HG02798 (cell line): ENCODE results near the gene DNAJC27.
"Not testable (repeated sequence)": the region's sequence is repeated elsewhere in the genome, so short reads cannot be mapped to it uniquely, and the experiment has no call there.

Experiments used
- ATAC-seq: cut with Tn5 transposase; IDR thresholded peaks from one replicate; pipeline ENCODE4 v1.9.1; 2021; ENCODE audit warnings: mild to moderate bottlenecking; ENCODE audit not compliant: unreplicated experiment, poor library complexity

The DNAJC27 gene

DNA sequence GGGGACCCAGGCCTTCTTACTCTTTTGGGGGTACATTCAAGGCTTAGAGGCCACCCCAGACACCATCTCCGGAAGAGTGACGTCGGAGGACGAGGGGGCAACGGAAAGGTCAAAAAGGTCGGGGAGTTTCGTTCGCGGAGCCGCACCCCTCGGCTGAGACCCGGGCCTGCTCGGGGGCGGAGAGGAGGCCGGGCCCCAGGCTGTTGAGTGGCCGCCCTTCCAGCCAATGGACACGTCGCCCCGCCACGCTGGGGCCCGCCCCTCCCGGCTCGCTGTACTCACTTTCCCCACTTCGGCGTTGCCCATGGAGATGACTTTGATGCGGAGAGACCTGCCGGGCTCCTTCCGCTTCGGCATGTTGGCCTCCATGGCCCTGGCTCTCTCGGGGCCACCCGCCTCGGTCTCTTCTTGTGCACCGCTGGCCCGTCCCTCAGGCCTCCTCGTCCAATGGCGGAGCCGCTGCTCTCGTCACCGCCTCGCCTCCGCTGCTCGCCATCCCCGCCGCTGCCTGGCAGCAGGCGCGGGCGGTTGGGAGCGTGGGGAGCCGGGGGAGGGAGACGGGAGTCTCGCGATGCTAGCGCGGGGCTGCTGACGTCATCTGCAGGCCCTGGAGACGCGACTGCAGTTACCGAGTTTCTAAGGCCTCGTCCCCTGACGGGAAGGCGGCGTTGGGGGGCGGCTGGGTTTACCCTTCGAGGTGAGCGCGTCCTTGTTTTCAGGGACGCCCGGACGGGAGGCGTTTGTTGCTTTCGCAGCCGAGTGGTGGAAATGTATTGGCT is at the start of gene DNAJC27:
TSS of gene DNAJC27 (minus strand) at position 420 of the 779 bp plus-strand sequence. CDS start at position 369, 51 bp downstream.
- ATAC-seq: peak; percentile 96

DNA sequence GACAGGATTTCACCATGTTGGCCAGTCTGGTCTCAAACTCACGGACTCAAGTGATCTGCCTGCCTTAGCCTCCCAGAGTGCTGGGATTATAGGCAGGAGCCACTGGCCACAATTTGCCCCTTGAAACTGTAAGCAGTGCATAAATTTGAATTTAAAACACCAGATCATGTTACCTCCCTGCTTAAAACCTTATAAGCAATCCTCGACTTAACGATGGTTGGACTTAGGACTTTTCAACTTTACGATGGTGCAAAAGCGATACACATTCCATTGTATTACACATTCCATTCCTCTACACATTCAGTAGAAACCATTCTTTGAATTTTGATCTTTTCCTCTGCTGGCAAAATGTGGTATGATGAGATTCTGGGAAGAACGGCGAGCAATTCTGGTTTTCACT is 46.9 kb upstream of the DNAJC27 start:
- no peak for ATAC-seq

DNA sequence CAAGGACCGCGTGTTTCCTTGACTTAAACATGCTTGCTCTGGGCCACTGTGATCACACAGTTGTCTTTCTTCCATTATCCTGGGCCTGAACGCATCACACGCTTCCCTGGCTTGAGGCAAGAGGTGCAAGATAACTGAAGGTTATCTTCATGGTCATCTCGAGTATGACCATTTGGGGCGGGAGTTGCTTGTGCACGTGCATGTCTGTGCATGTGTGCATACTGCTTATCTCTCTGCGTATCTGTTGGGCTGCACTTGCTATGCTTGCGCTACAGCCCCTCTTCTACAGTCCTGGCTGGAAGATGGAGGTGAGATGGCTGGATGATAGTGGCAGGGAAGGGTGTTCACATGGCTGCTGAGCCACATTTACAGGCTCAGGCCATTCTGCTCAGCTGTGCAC is 42.9 kb upstream of the DNAJC27 start:
- ATAC-seq: no peak

DNA sequence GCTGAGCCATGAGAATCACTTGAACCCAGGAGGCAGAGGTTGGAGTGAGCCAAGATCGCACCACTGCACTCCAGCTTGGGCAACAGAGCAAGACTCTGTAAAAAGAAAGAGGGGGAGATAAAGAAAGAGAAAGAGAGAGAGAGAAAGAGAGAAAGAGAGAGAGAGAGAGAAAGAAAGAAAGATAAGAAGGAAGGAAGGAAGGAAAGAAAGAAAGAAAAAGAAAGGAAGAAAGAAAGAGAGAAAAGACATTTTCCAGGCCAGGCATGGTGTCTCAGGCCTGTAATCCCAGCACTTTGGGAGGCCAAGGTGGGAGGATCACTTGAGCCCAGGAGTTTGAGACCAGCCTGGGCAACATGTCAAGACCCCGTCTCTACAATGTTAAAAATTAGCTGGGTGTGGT is 39.6 kb upstream of the DNAJC27 start:
- not testable (repeated sequence) for ATAC-seq

DNA sequence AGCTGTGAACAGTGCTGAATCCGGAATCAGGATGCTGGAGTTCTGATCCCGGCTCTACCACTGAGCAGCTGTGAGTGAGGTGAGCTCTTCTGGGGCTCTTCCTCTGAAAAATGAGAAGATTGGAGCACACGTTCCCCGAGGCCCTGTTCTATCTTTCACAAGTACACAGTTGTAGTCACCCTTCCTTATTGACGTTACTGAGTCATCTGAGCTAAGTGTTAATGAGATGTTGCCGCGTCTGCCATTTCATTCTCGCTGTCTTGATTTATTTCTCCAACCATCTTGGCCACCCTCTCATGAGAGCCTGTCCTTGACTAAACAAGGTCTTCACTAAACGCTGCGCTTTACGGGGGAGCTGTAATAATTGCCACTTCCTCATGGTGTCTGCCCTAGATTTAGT is 38.2 kb upstream of the DNAJC27 start:
- no peak for ATAC-seq

DNA sequence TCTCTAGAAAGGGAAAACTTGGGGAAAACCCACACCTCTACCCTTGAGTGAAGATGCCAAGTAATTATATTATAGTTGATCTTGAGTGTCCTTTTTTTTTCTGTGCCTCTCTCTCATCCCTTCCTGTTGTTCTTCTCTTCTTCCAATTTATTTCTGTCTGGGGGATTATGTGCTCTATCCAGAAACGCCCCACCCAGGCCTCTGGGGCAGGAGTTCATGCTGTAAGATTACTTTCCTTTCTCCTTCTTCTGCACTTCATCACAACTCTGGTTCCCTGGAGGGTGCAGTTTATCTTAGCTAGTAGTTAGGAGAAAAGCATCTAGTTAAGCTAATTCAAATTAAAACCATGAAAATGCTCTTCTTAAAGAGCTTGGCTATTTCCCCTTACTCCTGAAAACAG is 30.3 kb upstream of the DNAJC27 start:
- ATAC-seq: no peak

DNA sequence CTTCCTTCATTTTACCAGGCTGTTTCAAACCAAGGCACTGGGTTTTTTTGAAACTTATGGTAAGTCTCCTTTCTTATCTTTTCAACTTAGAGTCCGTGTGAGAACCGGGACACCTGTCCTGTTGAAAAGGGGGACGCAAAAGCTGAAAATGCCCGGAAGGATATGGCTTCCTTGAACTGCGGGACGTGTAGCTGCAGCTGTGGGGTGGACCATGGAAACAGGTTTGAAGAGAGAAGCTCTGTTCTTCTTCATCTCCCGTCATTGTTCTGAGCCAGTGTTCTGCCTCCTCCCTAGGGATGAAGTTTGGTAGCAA is 29.5 kb upstream of the DNAJC27 start:
- ATAC-seq: no peak

DNA sequence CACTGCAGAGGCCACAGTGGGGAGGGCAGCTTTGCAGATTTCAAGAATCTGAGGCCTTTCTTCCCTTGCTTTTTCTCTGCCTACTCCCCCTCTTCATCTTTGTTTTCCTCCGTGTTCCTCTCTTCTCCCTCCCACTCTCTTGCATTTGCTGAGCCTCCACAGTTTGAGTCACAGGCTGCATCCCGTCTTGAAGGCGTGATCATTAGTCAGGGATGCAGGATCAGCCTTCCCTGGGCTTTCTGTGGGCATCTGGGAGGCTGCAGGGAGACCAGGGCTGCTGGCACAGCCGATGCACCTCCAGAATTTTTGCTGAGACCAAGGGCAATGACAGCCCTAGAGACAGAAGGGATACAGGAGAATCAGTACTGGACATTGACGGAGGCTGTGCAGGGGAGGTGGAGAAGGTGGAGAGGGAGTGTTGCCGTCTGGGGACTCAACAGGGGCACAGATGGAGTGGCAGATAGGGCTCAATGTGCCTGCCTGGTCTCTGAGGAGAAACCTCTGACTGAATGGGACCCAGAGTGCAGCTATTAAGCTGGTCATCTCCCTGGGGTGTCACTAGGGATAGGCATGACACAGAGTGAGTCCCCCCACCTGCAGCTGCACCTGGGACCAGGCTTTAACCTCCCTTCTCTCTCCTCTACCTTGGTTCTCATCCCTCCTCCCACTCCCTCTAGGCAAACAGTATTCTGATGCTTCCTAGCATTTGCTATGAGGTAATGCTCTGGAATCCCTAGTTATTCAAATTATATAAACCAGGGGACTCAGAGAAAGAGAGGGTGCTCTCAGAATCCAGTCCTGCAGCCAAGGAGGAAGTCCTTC is 29.0 kb upstream of the DNAJC27 start:
- no peak for ATAC-seq

DNA sequence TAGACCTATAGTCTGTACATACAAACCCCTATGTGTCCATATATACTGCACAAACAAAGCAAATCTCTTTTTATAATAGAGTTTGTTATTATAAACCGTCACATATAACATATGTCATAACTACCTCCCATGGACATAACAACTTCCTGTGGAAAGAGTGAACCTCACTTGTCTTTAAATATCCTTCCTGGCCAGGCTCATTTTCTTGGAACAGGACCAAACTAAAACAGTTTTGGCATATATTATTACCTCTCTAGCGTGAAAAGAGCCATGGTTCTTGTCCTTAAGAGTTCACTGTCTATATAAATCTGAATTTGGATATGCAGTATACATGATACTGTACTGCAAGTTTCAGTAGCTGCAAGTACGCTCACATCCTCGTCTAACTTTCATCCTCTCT is 28.3 kb upstream of the DNAJC27 start:
- no peak for ATAC-seq

DNA sequence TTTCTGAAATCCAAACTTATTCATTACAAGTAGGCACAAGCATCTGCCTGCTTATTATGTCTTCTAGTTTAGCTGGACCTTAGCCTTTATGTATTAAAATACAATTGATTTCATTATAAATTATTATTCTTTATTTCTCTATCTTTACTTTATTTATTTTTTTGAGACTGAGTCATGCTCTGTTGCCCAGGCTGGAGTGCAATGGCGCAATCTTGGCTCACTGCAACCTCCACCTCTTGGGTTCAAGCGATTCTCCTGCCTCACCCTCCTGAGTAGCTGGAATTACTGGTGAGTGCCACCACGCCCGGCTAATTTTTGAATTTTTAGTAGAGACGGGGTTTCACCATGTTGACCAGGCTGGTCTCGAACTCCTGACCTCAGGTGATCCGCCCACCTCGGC is 27.3 kb upstream of the DNAJC27 start:
- not testable (repeated sequence) for ATAC-seq

DNA sequence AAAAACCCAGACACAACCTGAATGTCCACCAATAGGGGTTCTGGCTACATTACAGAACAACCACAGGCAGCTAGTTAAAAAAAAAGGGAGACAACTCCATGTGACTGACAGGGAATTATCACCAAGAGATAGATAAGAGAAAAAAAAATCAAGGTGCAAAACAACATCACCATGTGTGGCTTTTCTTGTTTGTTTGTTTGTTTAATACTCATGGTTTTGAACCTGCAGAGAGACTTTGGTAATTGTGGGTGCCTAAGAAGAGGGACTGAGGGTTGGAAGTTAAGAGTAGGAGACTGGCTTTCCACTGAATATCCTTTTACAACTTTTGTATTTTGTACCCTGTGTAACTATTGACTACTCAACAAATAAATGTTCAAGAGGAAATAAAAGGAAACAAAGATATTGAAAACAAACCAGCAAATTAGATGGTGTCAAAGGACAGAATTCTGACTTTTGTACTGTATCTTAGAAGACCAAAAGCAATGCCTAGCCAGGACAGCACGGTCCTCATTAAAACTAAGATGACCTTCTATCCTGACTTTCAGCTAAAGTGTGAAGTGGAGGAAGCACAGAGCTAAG is 22.5 kb upstream of the DNAJC27 start:
- no peak for ATAC-seq

DNA sequence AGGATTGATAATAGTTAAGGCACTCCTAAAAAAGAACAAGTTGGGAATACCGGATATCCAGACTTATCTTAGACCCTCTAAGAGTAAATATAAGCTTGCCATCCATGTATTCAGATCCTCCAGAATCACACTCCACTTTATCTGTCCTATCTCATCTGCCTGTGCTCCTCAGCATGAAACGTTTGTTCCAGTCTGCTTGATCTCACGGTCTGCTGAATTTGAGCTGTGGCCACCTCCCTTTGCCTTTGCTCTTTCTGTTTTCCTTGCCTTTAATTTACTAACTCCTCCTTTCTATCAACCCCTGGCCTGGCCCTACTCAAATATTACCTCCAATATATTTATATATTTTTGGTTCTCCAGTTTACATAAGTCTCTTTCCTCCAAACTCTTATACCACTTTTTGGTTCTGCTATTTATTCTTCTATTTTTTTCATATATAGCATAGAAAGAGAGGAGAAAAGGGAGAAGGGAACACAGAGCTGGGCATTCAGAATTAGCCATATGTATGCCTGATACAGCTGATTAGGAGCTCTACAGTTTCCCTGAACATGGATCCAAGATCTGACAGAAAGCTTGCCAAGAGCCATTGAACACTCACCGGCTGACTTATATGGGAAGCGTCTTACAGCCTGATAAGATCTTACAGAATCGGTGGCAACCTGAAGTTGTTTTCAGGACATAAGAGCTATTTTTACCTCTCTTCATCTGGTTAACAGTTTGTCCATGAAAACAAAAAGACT is 21.8 kb upstream of the DNAJC27 start:
- no peak for ATAC-seq

DNA sequence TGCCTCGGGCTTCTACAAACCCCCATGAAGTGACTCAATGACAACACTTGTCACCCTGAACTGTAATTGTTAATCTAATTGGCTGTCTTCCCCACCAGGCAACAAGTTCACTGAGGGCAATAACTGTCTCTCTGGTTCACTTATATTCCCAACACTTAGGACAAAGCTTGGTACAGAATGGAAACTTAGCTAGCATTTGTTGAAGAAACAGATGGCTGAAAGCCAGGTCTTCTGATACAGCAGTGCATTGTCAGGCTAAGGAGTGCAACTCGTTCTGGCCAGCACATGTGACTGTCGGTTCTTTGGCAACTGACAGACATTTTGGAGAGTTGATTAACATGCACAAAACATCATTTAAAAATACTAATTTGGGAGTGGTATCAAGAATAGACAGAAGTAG is 14.6 kb upstream of the DNAJC27 start:
- ATAC-seq: no peak

DNA sequence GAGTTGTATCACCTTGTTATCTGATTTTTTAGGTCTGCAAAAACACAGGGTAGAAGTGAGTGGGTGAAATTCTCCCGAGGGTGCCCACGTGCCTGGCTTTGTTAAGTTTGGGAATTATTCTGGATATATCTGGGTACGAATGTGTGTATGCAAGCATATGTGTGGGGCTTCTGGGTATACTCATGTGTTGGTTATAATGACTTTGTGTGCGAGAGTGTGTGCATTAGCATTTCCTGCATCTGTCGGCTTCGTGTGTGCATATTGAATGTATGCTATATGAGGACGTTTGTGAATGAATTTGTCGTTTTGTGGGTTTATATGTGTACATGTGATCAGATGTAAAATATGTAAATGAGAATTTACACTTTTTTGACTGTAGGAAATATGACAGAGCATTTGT is 13.8 kb upstream of the DNAJC27 start:
- ATAC-seq: no peak

DNA sequence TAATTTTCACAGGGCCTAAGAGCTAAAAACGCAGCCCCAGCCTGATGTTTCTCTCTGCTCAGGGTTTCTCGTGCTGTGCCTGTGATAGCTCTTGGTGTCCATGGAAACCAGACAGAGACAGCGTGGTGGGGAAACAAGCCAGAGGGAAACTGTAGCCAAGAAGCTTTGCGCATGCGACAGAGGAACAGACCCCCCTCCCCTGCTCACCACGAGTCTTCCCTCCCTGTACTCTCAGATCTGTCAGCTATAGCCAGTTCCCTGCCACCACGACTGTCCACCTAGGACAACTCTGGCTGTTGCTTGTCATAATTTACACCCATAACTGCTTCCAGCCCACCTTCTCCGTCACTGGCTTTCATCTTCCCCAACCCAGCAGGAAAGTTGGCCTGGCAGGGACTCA is 13.2 kb upstream of the DNAJC27 start:
- ATAC-seq: no peak

DNA sequence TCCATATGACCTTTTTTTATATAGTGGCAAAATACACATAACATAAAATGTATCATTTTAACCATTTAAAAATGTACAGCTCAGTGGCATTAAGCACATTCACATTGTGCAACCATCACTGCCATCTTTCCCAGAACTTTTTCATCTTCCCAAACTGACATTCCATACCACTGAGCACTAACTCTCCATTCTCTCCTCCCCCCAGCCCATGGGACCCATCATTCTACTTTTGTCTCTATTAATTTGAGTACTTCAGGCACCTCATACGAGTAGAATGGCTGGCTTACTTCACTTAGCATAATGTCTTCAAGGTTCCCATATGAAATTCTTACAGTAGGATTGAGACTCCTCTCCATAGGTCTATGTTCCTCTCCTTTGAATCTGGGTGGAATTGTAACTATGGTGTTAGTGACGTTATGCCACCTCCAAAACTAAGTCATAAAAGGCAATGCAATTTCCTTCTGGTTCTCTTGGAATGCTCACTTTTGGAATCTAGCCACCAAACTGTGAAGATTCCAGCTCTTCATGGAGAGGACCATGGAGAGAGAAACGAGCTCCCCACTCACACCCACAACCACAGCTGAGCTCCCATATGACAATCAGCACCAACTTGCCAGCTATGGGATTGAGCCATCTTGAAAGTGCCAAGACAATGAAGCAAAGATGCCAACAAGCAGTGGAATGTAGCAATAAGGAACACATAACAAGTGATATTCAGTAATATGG is 9.8 kb upstream of the DNAJC27 start:
- ATAC-seq: no peak

DNA sequence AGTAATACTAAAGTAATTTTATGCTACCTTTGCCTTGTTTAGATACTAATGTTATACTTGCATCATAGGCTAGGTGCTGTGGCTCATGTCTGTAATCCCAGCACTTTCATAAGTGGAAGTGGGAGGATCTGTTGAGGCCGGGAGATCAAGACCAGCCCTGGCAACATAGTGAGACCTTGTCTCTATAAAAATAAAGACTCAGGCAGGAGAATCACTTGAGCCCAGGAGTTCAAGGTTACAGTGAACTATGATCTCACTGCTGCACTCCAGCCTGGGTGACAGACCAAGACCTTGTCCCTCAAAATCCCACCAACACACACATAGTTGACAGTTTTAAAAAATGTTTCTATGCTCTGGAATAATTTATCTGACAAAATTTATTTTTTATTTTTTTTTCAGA is 6.9 kb upstream of the DNAJC27 start:
- ATAC-seq: no peak

DNA sequence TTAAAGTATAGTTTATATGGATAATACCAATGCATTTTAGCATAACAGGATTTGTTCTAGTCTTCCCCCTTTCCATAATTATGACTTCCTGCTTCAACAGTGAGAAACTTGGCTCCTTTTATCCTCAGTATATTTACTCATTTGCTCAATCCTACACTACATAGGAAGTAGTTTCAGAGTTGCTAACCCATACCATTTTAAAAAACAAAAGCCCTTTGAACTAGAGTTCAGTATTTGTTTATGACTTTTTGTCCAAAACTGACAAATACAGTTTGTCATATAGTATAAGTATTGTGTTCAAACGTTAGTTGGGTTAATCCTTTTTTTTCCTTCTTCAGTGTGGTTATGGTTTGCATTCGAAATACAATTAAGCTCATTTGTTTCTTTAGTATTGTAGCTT is 5.9 kb upstream of the DNAJC27 start:
- no peak for ATAC-seq

DNA sequence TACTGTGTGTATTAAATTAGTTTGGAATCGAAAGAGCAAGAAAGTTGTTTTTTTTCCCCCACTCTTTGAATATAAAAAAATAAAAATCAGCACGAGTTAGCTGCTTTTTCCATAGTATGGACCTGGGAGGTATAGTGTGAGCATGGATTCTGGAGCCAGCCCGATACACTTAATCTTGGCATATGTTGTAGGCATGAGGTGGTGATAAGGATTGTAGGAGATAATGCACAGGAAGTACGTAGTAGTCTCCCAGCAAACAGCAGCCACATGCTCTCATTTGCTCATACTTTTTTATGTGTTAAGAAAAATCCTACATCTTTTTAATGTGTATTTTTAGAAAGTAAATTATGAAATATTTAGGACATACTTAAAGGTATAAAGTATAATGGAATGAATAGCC is 2.1 kb upstream of the DNAJC27 start:
- ATAC-seq: no peak

DNA sequence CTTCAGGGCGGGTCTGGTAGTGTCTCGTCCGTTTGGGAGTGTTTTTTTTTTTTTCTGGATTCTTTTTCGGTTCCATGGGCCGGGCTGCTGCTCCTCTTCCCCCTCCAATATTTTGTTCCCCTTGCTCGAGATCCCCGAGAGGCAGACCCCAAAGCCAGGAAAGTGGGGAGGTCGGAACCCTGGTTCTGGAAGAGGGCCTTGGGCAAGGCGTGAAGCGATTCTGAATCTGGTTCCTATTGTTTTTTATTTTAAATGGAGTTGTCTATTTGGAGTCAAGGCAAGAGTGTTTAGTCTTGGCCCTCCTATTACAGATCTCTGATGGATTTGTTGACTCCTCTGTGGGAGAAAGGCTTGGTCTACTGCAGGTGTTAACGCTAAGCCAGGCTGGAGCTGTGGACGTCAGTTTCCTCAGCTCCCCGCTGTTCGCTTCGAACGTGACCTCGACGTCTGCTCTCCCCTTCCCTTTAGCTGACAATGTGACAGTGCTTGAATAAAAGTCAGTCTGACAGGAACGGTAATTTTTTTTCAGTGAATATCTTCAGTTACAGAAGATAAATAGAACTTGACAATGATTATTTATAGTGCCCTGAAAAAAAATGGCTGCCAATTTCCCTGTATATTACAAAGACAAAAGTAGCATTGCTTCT is 683 bp upstream of the DNAJC27 start:
- no peak for ATAC-seq
